HG02840 (cell line): ENCODE data around the gene FLCN.
"Not testable (repeated sequence)": the region's sequence is repeated elsewhere in the genome, so short reads cannot be mapped to it uniquely, and the experiment has no call there.

ENCODE experiments used
- ATAC-seq: cut with Tn5 transposase; IDR thresholded peaks from one replicate; pipeline ENCODE4 v1.9.1; 2021; ENCODE audit warnings: mild to moderate bottlenecking, moderate library complexity, moderate number of reproducible peaks; ENCODE audit not compliant: unreplicated experiment, low FRiP score

Gene FLCN

DNA sequence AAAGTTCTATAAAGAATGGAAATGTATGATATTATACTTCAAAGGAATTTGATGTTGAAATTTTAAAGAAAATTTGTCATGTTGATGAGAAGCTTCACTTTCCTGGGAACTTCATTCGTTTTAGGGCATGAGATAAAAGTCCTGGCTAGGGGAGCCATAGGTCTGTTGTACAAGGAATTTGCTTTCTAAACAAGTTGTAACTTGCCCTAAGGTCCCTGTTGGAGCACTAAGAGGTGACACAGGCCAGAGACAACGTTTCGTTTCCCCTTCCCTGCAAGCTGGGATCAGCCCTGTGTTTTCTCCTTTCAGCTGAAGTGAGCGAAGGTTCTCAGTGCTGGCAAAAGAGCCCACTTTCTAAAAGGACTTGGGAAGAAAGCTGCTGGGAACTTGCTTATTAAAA lies 47.4 kb downstream of the FLCN start:
- no peak for ATAC-seq

DNA sequence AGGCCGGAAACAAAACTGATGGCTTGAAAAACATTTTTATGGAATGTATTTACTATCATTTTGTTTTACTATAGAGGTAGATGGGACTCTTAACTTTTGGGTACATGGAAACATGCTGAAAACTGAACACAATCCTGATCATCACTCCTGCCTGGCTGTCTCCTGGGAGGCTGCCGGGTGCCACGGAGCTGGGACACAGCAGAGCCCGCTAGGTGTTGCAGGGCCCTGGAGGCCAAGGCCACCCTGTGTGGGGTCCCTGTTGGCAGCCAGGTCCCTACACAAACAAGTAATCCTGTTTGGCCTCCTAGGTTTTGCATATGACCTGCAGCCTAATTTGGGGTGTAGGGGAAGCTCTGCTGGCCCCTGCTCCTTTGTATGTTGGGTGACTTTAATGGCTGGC lies 48.4 kb downstream of the FLCN start:
- no peak for ATAC-seq

- ATAC-seq: no peak
These were observed 50.1 kb downstream of the FLCN start for GRCh38 chr17:17186551-17187505.

DNA sequence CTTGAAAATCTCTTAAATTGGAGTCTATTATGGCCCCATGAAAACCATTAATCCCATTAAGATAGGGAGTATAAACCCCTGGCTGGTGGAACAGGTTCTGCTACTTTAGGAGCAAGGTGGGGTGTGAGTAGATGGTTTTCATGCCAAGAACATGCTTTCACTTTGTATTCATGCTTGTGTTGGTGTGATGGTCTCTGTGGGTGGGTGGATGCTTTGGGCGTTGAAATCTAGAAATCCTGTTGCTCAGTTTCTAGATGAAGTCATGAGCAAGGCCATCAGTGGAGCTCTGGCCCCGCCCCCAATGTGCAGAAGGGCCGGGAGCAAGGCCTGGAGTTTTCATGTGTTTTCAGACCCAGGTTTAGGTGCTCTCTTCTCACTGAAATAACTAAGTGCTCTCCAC lies 50.9 kb downstream of the FLCN start:
- no peak for ATAC-seq

DNA sequence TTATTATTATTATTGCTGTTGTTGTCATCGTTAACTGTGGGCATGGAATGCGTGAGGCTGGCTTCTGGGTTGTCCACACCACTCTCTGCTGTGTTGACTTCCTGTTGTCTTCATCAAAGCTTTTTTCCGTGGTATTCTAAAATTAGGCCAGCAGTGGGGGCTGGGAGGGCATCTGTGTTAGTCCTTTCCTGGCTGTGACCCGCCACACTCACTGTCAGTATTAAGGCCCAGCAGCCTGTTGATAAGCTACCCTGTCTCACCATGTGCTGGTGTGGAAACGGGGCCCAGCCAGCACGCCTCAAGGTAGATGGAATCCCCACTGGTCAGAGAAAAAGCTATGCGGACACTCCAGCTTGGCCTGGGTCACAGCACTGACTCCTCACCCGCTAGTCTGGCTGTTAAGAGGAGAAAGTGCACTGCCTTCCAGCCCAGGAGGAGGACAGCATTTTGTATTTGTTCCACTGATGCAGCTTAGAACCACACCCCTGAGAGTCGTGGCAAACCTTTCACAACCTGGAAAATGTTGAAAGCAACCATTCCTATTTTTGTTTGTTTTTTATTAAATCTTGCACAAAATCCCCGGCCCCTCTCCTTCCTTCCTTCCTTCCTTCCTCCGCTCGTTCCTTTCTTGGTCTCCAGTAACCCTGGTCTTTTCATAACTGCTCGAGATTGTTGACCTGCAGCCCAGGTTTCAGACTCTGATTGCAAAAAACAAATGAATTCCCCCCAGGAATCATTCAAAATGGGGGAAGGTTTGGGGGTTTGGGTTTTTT lies 51.8 kb downstream of the FLCN start:
- not testable (repeated sequence) for ATAC-seq

DNA sequence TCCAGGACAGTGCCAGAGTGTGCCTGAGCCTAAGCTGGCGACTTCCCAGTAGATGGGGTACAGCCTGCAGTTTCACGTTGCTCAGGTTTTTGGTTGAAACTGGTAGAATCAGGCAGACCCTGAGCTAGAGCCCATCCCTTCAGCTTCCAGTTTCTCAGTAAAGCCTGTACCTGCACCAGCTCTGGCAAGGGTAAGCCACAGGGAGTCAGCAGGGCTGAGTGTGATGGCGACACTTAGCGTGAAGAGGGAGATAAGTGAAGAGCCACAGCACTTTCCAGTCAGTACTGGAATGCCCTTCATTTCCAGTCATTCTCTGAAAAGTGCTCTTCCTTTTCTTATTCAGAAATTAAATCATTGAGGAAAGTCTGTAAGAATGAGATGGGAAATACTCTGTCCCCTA lies 53.2 kb downstream of the FLCN start:
- ATAC-seq: no peak

DNA sequence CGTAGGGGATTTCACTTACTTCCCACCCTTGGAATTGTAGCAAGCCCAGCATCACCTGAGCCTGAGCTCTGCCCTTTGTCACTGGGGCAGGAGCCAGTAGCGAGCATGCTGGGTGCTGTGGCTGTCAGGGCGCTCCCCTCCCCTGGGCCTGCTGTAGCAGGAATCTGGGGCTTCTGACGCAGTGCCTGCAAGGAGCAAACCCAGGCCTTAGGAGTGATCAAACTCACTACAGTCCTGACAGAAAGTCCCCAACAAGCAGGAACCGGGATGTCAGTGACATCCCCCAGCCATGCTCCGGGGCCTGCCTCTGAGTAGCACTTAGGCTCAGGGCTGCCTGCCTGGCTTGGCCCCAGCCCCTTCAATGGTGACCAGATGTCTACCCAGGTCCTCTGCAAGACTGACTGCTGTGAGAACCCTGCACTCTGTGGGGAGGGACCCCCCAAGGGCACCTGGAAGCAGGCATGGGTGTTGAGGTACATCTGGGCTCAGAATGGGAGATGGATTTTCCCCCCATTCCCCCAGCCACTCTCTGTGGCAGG lies 54.3 kb downstream of the FLCN start:
- no peak for ATAC-seq

DNA sequence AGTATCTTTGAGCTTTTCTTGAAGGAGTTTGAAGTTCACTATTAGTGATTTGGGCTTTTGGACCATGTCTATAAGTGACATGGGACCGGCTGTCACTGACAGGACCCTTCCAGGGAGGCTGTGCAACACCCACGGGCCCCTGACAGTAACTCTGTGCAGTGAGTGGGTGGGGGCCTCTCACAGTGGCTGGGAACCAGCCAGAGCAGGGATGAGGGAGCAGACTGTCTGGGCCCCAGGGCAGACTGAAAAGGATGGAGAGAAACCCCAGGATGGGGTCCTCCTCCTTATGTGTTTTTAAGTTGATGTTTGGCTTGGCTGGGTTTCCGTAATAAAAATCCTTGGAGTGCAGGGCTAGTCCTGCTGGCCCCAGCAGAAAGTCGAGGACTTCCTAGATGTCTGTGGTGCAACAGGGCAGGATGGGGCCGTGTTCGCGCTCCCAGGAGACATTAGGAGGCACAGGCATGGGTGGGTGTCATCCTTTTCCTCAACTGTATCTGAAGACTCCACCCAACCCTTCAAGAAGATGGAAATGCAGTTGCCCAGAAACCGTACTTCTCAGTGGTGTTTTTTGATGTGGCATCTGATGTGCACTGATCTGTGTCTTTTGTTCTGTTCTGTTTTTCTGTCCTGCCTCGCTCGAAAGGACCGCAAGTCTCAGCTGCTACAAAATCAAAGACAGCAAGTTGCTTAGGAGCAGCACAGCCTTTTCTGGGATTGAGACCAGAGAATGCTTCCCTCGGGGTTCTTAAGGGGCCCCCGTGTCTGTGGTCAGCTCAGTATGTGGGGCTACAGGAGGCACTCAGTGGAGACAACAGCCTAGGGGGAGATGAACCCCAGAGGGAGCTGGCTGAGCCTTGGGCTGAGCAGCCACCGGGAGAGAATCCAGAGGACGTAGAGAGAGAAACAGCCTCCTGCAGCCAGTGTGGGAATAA lies 55.0 kb downstream of the FLCN start:
- no peak for ATAC-seq

DNA sequence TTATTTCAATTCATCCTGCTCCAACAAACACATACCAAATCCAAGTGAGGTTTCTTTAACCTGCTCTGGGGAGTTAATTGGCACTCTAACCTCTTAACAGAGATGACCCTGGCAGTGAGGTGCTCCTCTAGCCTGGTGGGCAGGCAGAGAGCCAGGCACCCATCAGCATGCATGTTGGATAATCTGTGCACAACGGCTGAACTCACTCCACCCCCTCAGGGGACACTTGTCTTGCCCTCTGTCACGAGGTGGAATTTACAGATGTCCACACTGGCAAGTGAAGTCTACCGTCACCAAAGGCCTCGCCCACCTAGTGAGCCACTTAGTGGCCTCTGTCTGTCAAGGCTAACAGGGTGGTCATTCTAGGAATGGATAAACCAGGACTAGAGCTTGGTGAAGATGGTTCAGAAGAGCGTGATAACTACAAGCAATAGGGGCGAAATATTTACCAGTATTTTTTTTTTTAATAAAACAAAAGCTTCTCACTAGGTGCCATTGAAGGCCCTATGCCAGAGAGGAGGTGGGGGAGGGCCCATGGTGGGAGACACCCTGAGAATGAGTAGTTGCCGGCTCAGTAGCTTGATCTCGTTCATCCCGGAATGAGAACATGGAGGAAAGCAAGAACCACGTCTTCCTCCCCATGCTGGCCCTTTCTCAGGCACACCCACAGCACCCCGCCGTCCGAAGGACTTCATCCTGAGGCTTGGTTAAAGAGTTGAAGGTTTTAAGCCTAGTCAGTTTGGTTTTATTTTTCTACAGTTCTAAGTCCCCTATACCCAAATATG lies 56.0 kb downstream of the FLCN start:
- no peak for ATAC-seq

- no peak for ATAC-seq
These were observed 56.8 kb downstream of the FLCN start for GRCh38 chr17:17180141-17180603.

DNA sequence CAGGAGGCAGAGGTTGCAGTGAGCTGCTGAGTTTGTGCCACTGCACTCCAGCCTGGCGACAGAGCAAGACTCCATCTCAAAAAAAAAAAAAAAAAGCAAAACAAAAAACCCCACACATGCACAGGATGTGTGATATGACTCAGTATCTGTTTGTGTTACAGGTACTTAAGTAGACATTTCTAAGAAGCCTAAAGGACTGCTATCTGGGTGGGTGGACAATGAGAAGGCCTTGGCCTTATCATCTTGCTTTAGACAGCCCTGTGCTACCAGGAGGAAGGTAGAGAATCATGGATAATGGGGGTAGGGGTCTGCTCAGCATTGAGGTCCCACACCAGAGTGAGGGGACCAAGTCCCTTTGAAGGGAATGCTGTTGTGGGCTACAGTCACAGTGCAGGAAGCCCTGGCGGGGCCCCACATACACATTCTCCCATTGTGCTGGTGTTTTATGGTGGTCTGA lies 57.6 kb downstream of the FLCN start:
- ATAC-seq: no peak

DNA sequence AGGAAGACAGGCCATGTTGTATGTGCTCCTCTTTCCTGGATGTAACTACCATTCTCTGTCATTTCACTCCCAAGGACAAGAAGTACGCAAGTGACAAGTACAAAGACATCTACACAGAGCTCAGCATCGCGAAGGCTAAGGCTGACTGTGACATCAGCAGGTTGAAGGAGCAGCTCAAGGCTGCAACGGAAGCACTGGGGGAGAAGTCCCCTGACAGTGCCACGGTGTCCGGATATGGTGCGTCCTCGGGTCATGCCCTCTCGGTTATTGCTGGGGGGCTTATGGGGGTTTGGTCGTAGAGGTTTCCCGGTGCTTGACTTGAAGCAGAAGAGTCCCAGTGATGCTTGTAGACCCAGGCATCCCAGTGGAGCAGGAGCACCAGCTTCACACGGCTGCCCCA lies 59.8 kb downstream of the FLCN start:
- ATAC-seq: no peak

DNA sequence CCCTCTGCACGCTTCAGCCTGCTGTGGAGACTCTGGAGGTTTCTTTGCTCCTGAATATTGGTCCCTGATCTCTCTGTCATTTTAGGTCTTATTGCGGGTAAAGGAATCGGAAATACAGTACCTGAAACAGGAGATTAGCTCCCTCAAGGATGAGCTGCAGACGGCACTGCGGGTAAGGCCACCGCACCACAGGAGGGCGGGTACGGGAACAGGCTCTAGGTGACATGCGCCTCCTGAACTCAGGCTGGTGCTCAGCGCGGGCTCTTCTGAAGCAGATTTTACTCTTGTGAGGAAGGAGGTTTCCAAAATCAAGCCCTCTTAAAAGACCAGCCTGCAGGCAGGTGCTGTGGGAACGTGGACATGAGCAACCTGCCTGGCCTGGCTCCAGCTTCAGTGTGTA lies 60.6 kb downstream of the FLCN start:
- ATAC-seq: no peak

GRCh38 chr17:17175917-17176316 lies 61.1 kb downstream of the FLCN start:
- ATAC-seq: no peak

- ATAC-seq: no peak
These were observed 61.6 kb downstream of the FLCN start for GRCh38 chr17:17175340-17175739.

DNA sequence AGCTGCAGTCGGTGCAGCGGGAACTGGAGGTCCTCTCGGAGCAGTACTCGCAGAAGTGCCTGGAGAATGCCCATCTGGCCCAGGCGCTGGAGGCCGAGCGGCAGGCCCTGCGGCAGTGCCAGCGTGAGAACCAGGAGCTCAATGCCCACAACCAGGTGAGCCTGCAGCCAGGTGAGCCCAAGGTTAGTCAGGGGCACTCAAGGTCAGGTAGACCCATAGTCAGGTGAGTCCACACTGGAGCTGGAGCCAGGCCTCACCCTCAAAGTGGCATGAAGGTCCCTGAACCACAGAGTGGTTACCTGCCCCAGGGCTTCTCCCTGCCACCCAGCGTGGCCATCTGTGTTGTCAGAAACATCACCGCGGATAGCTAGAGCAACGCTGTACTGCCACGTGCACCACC lies 63.0 kb downstream of the FLCN start:
- no peak for ATAC-seq

DNA sequence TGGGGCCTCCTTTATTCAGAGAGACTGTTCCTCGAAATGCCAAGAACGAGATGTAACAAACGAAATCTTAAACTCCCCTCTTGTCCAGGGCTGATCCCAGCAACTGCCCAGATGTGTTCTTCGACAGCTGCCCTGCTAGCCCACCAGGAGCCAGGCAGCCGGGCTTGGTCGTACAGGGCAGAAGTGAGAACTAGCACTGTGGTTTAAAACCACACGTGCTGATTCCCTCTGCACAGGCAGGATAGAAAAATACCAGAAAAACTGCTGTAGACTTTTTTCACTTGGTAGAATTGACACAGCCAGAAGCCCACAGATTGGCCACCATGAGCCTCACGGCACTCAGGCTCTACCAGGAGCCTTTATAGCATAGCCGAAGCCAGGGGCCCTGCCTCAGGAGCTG lies 64.0 kb downstream of the FLCN start:
- ATAC-seq: no peak

DNA sequence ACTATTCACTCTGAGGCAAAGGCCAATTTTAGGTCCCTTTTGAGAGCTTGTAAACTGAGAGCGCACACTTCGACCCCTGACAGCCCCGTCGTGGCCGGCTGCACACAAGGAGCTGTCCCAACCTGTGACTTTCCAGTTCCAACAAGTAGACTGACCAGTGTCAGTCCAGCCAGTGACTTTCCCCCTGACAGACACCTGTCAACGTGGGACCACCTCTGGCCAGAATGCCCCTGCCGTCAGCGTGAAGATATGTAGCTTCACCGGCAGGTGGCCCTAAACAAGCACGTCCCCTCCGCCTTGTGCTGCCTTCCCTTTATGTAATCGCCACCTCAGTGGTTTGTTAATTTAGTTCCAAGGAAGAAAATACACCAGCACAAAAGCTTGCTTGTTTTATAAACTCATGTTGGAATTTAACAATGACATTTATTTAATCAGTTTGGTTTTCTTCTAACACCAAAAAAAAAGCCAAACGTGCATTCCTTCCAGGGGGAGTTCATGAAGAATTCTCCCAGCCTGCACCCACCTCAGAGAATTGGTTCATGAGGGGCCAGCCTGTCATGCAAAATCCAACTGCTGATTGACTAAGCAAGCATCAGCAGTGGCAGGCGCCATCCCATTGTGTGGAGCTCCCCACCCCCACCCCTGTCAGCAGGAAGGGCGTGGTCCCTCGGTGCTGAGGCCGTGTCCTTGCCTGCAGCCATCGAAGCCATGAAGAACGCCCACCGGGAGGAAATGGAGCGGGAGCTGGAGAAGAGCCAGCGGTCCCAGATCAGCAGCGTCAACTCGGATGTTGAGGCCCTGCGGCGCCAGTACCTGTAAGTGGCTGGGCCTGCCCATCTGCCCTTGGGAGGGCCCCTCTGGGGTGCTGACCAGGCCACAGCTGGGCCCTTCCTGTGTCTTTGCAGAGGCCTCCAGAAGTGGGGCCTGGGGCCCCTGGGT lies 64.7 kb downstream of the FLCN start:
- ATAC-seq: no peak
